GM12873 (cell line): Measurements from ENCODE around the gene TOP2A.

Source experiments
- TF ChIP-seq, protein P1 (sequence below): IDR thresholded peaks from 2 replicates; pipeline ENCODE4 v1.5.1; 2012; ENCODE audit warnings: low read depth, mild to moderate bottlenecking, moderate library complexity, low read length, control low read depth; ENCODE audit not compliant: insufficient read depth; ENCODE audit errors: missing control alignments

TOP2A gene

DNA sequence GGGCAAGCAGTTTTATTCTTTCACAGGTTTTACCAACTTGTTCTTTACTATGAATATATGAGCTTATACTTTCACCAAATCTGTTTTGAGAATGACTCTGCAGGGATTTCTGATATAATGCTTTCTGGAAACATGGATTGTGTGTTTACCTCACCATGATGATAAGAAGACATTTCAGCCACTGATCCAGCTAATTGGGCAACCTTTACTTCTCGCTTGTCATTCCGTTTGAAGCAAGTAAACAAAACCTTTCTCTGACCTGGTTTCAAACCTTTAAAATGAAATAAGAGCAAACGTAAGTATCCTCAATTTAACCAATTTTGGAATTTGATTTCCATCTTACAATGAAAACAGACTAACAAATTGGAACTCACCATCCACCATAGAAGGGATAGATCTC is 13.7 kb downstream of the TOP2A start:
- TF ChIP-seq, protein P1, sequence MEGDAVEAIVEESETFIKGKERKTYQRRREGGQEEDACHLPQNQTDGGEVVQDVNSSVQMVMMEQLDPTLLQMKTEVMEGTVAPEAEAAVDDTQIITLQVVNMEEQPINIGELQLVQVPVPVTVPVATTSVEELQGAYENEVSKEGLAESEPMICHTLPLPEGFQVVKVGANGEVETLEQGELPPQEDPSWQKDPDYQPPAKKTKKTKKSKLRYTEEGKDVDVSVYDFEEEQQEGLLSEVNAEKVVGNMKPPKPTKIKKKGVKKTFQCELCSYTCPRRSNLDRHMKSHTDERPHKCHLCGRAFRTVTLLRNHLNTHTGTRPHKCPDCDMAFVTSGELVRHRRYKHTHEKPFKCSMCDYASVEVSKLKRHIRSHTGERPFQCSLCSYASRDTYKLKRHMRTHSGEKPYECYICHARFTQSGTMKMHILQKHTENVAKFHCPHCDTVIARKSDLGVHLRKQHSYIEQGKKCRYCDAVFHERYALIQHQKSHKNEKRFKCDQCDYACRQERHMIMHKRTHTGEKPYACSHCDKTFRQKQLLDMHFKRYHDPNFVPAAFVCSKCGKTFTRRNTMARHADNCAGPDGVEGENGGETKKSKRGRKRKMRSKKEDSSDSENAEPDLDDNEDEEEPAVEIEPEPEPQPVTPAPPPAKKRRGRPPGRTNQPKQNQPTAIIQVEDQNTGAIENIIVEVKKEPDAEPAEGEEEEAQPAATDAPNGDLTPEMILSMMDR = no peak

DNA sequence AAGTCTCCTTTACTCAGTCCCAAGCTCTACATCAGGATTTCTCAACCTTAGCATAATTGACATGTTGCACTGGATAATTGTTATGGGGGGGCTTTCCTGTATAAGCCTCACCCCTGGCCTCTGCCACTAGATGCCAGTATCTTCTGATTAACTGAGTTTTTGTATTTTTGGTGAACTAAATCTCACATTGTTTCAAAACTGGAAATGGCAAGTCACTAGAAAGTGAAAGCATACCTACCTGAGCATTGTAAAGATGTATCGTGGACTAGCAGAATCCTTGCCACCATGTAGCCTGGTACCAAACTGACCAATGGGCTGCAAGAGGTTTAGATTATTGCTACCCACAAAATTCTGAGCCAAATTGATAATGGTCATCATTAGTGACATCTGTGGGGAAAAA is 15.0 kb downstream of the TOP2A start:
- TF ChIP-seq, protein P1 = no peak

DNA sequence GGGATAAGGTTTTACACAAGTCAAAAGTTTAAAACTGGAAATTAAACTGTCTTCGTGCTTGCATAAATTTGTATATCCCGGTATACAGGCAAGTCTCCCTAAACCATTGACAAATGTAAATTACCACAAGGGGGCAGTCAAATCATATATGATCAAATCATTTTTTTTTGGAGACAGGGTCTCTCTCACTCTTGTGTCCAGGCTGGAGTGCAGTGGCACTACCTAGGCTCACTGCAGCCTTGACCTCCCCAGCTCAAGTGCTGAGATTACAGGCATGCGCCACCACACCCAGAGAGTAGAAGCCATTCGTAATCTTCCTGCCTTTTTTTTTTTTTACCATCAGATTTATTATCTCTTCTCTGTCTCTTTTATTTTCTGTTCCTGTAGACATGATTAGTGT is 18.5 kb downstream of the TOP2A start:
- TF ChIP-seq, protein P1 = peak; percentile 51

DNA sequence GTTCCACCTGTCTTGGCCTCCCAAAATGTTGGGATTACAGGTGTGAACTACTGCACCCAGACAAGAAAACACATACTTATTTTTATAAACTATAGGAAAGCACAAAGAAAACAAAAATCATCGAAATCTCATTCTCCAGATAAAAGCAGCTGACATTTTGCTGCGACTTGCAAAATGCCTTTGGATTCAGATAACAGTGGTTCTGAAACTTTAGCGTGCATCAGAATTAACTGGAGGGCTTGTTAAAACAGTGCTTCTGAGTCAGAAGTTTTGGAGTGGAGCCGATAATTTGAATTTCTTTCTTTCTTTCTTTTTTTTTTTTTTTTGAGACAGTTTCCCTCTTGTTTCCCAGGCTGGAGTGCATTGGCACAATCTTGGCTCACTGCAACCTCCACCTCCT is 35.4 kb downstream of the TOP2A start:
- TF ChIP-seq, protein P1 = no peak

DNA sequence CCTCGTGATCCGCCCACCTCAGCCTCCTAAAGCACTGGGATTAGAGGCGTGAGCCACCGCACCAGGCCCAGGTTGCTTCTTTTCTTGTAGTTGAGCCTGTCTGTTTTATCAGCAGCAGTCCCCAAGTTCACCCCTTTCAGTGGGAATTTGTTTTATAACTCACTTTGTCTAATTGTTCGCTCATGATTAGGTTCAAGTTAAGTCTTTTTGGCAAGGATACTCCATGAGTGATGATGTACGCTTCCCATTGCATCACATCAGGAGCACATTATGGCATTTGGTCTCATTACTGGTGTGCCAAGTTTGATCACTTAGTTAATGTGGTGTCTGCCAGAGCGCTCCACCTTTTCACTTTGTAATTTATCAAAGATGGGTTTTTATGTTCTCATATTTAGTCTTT is 38.7 kb downstream of the TOP2A start:
- TF ChIP-seq, protein P1 = no peak

DNA sequence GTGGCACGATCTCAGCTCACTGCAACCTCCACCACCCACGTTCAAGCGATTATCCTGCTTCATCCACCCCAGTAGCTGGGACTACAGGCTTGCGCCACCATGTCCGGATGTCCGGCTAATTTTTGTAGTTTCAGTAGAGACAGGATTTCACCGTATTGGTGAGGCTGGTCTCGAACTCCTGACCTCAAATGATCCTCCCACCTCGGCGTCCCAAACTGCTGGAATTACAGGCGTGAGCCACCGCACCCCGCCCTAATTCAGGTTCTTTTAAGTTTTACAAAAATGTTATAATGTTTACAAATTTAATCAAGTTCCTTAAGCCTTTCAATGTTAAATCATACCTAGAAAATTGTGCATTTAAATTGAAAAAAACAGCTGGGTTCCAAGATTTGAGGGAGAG is 39.9 kb downstream of the TOP2A start:
- TF ChIP-seq, protein P1 = no peak

DNA sequence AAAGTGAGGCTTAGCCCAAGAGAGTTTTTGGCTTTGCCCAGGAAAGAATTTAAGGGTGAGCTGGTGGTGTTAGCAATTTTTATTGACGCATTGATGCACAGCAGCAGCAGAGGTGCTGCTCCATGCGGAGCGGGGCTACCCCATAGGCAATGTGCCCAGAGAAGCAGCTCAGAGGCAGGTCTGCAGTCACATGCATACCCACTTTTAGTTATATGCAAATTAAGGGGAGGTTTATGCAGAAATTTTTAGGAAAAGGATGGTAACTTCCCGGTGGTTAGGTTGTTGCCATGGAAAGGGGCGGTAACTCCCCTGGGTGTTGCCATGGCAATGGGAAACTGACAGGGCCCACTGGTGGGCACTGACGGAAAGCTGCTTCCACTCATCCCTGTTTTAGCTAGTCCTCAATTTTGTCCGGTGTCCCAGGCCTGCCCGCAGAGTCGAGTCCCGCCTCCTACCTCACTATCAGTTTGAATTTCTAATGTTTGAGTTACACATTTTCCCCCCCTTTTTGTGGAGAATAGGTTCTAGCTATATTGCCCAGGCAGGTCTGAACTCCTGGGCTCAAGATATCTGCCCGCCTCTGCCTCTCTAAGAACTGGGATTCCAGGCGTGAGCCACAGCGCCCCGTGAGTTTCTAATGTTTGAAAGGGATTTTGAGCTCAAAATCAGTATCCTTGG is 42.7 kb downstream of the TOP2A start:
- TF ChIP-seq, protein P1 = no peak
